SK-N-SH (cell line): ENCODE measurements around the gene SLC50A1. TPM values are rescaled to one million over a fixed set of nuclear protein-coding genes. Genes with fewer than 3 reads are reported as not detected.

ENCODE experiments used
- CTCF ChIA-PET: fragments of 300-600, 350-600 bp; formaldehyde crosslinking; extraction: SDS; loops from one replicate; lab custom pipeline; 2021; lab: Yijun Ruan, JAX
- POLR2A ChIA-PET: fragments of 350-600 bp; sonication (Branson Sonifier 250); formaldehyde crosslinking; extraction: SDS; loops from one replicate; lab custom pipeline; 2020; ENCODE audit warnings: antibody characterized with exemption, inconsistent platforms; lab: Yijun Ruan, JAX
- DNase-seq: peaks from one replicate; pipeline ENCODE4 v3.0.0; 2012
- H2AFZ ChIP-seq: fragments of 200-600 bp; sonication (generic); 2 replicates; pipeline ENCODE4 v1.8.1; 2016; ENCODE audit warnings: antibody characterized with exemption, mild to moderate bottlenecking, low read depth
- H3F3A ChIP-seq: fragments of 200-600 bp; sonication (generic); replicated peaks from 2 replicates; pipeline ENCODE3; 2016; ENCODE audit warnings: antibody characterized with exemption, mild to moderate bottlenecking; ENCODE audit not compliant: insufficient read depth
- H3K27ac ChIP-seq, 2 experiments: fragments of 200-500 bp in 1 of 2; fragments of 200-600 bp in 1 of 2; sonication (Bioruptor generic) in 1 of 2; sonication (generic), shearing (Covaris generic) in 1 of 2; 2 replicates each; pipeline versions ENCODE4 v1.5.1 to v1.6.1; 2014 to 2016; ENCODE audit warnings: low read depth in 2 of 2, inconsistent platforms in 1 of 2, low read length in 1 of 2, mild to moderate bottlenecking in 1 of 2, mixed read lengths in 1 of 2
- H3K27me3 ChIP-seq: fragments of 200-600 bp; sonication (generic), shearing (Covaris generic); 2 replicates; pipeline ENCODE4 v1.6.1; 2016; ENCODE audit warnings: mixed run types; ENCODE audit not compliant: insufficient read depth
- H3K36me3 ChIP-seq, 2 experiments: fragments of 200-500 bp in 1 of 2; fragments of 200-600 bp in 1 of 2; sonication (Bioruptor generic) in 1 of 2; sonication (generic) in 1 of 2; replicated peaks in 1 of 2; 2 replicates each; pipeline versions ENCODE3 to v1.5.1; 2014 to 2016; ENCODE audit warnings: low read length in 1 of 2, mild to moderate bottlenecking in 1 of 2; ENCODE audit not compliant: insufficient read depth in 2 of 2, control insufficient read depth in 1 of 2
- H3K4me1 ChIP-seq, 2 experiments: fragments of 200-500 bp in 1 of 2; fragments of 200-600 bp in 1 of 2; sonication (Bioruptor generic) in 1 of 2; sonication (generic), shearing (Covaris generic) in 1 of 2; 2 replicates each; pipeline versions ENCODE4 v1.5.1 to v1.6.1; 2014 to 2016; ENCODE audit warnings: low read depth in 1 of 2, low read length in 1 of 2, mixed run types in 1 of 2; ENCODE audit not compliant: insufficient read depth in 2 of 2, control insufficient read depth in 1 of 2
- H3K4me2 ChIP-seq: fragments of 200-600 bp; sonication (generic), shearing (Covaris generic); 2 replicates; pipeline ENCODE4 v1.6.1; 2017; ENCODE audit warnings: mixed run types
- H3K4me3 ChIP-seq, 2 experiments: fragments of 200-500 bp in 1 of 2; fragments of 200-600 bp in 1 of 2; sonication (Bioruptor generic) in 1 of 2; sonication (generic), shearing (Covaris generic) in 1 of 2; 2 replicates each; pipeline versions ENCODE4 v1.5.1 to v1.8.1; 2014 to 2016; ENCODE audit warnings: low read depth in 2 of 2, inconsistent platforms in 1 of 2, low read length in 1 of 2, mild to moderate bottlenecking in 1 of 2, mixed read lengths in 1 of 2, moderate library complexity in 1 of 2
- H3K79me2 ChIP-seq: fragments of 200-600 bp; sonication (generic); 2 replicates; pipeline ENCODE4 v1.8.1; 2017; ENCODE audit warnings: mild to moderate bottlenecking; ENCODE audit not compliant: insufficient read depth
- H3K9ac ChIP-seq: fragments of 200-600 bp; sonication (generic); 2 replicates; pipeline ENCODE4 v1.6.1; 2017; ENCODE audit warnings: mixed run types
- H3K9me2 ChIP-seq: fragments of 200-600 bp; sonication (generic); 2 replicates; pipeline ENCODE4 v1.6.1; 2017; ENCODE audit warnings: mixed run types
- H3K9me3 ChIP-seq: fragments of 200-600 bp; sonication (generic); 2 replicates; pipeline ENCODE4 v1.6.1; 2017; ENCODE audit warnings: mixed run types, mild to moderate bottlenecking, moderate library complexity
- H4K20me1 ChIP-seq: fragments of 200-600 bp; sonication (generic); 2 replicates; pipeline ENCODE4 v1.6.1; 2017; ENCODE audit warnings: mild to moderate bottlenecking, mixed run types; ENCODE audit not compliant: insufficient read depth
- CHD2 ChIP-seq: fragments of 150-350 bp; IDR thresholded peaks from 2 replicates; pipeline ENCODE4 v1.6.1; 2018; ENCODE audit warnings: low read length; ENCODE audit not compliant: partially characterized antibody
- ELF1 ChIP-seq: IDR thresholded peaks from 2 replicates; pipeline ENCODE4 v1.4.0; 2012
- GABPA ChIP-seq: IDR thresholded peaks from 2 replicates; pipeline ENCODE4 v1.4.0; 2012; ENCODE audit warnings: low read depth, mild to moderate bottlenecking
- MAX ChIP-seq: IDR thresholded peaks from 2 replicates; pipeline ENCODE4 v1.4.0; 2012; ENCODE audit warnings: low read depth
- NRF1 ChIP-seq: IDR thresholded peaks from 2 replicates; pipeline ENCODE4 v1.6.1; 2012; ENCODE audit warnings: low read depth, mild to moderate bottlenecking, low read length
- POLR2AphosphoS5 ChIP-seq: IDR thresholded peaks from 2 replicates; pipeline ENCODE4 v1.6.1; 2012; ENCODE audit warnings: low read depth, low read length
- RCOR1 ChIP-seq: fragments of 150-350 bp; IDR thresholded peaks from 2 replicates; pipeline ENCODE4 v1.6.1; 2017; ENCODE audit warnings: antibody characterized with exemption, low read length
- REST ChIP-seq: IDR thresholded peaks from 2 replicates; pipeline ENCODE4 v1.6.1; 2012; ENCODE audit warnings: mild to moderate bottlenecking, low read depth, low read length, moderate library complexity
- SIN3A ChIP-seq: IDR thresholded peaks from 2 replicates; pipeline ENCODE4 v1.6.1; 2012; ENCODE audit warnings: low read depth, mild to moderate bottlenecking, low read length, moderate library complexity, borderline replicate concordance
- TAF1 ChIP-seq: IDR thresholded peaks from 2 replicates; pipeline ENCODE4 v1.6.1; 2012; ENCODE audit warnings: low read depth, mild to moderate bottlenecking, low read length, moderate library complexity, borderline replicate concordance
- WGBS: methylation state at CpG from one replicate; pipeline ENCODE4 v1.1.6; 2017; ENCODE audit warnings: low lambda C conversion rate; 5-methylcytosine and 5-hydroxymethylcytosine counted together
- polyA plus RNA-seq, 3 experiments: library from polyadenylated mRNA; depleted of rRNA; stranded (reverse); fragments of >200 nt; gene quantifications; 2 replicates each; pipeline ENCODE4 v1.2.3, GENCODE V29; 2012

The SLC50A1 gene
- 58.4 and 71.1 TPM in 2 replicates for polyA plus RNA-seq (2012; rRNA removed)
- polyA plus RNA-seq (2012; cell fraction: cytosol; rRNA removed), result 55.0 and 58.7 TPM in 2 replicates
- 31.4 and 40.2 TPM in 2 replicates for polyA plus RNA-seq (2012; cell fraction: nucleus; rRNA removed)

GRCh38 chr1:155135415-155136028 lies at the start of gene SLC50A1:
Gene SLC50A1 (plus strand): TSS chr1:155135852. CDS start chr1:155135912, 60 bp downstream.
- Histone ChIP-seq H3F3A (peaks cover 36% of the 10 kb centered on the region), H3K36me3 (peaks cover 17 to 34% of the 10 kb centered on the region in 2 experiments), H3K27ac (peak within 1 kb of the TSS; percentile 96 to 98), H2AFZ (peak within 1 kb of the TSS; percentile 81)
- POLR2A ChIA-PET, result interaction anchor here (1.0 to 1.6 kb wide), 3 partner anchors 32 to 44 kb away, joined by 3 to 5 read pairs (median 4); partner anchors contain the start of genes KRTCAP2 and TRIM46
- TF ChIP-seq CHD2 (peak; percentile 11), POLR2AphosphoS5 (peak; percentile 85), ELF1 (no peak), NRF1 (peak; percentile 61), GABPA (peak; percentile 83), RCOR1 (peak; percentile 8; the same call in 1 of the 2 replicates), MAX (peak; percentile 77), REST (no peak), SIN3A (0 out of 2 replicates have a peak, but pooled peaks have one; percentile 50), TAF1 (peak; percentile 76; the same call in 1 of the 2 replicates)
- TF ChIP-seq, all 33 proteins: peak for 8
- Histone ChIP-seq H4K20me1 (no peaks in the 10 kb centered on the region), H3K4me1 (peaks cover 6 to 38% of the 10 kb centered on the region in 2 experiments; a peak in 3 of 4 replicates), H3K79me2 (peaks cover 42% of the 10 kb centered on the region), H3K9ac (peak within 1 kb of the TSS; percentile 89), H3K4me3 (peak within 1 kb of the TSS; percentile 72 to 73), H3K4me2 (peak within 1 kb of the TSS; percentile 91), H3K9me3 (no peaks in the 10 kb centered on the region), H3K27me3 (no peaks in the 10 kb centered on the region), H3K9me2 (no peaks in the 10 kb centered on the region)
- DNase-seq, result peak; percentile 97
- CTCF ChIA-PET, result interaction anchor here (0.7 to 5.6 kb wide), 12 partner anchors 11 to 286 kb away, joined by 3 to 43 read pairs (median 4); partner anchors contain the start of genes KRTCAP2, MTX1 and THBS3
- 2% methylated on average over 49 of the region's 52 CpGs for WGBS
